HG03469 (cell line): ENCODE results near the gene RALGPS1.
"Not testable (repeated sequence)": the region's sequence is repeated elsewhere in the genome, so short reads cannot be mapped to it uniquely, and the experiment has no call there.

ENCODE experiments used
- ATAC-seq: cut with Tn5 transposase; IDR thresholded peaks from one replicate; pipeline ENCODE4 v1.9.1; 2021; ENCODE audit warnings: mild to moderate bottlenecking, moderate library complexity, moderate number of reproducible peaks; ENCODE audit not compliant: unreplicated experiment

Gene RALGPS1

GRCh38 chr9:127132375-127132774, 217.8 kb downstream of the RALGPS1 start:
- ATAC-seq: no peak

- no peak for ATAC-seq
Measured at GRCh38 chr9:127132921-127133647, 218.5 kb downstream of the RALGPS1 start.

GRCh38 chr9:127133739-127134167, 219.2 kb downstream of the RALGPS1 start:
- ATAC-seq: no peak

GRCh38 chr9:127135056-127135745, 220.6 kb downstream of the RALGPS1 start:
- no peak for ATAC-seq

DNA sequence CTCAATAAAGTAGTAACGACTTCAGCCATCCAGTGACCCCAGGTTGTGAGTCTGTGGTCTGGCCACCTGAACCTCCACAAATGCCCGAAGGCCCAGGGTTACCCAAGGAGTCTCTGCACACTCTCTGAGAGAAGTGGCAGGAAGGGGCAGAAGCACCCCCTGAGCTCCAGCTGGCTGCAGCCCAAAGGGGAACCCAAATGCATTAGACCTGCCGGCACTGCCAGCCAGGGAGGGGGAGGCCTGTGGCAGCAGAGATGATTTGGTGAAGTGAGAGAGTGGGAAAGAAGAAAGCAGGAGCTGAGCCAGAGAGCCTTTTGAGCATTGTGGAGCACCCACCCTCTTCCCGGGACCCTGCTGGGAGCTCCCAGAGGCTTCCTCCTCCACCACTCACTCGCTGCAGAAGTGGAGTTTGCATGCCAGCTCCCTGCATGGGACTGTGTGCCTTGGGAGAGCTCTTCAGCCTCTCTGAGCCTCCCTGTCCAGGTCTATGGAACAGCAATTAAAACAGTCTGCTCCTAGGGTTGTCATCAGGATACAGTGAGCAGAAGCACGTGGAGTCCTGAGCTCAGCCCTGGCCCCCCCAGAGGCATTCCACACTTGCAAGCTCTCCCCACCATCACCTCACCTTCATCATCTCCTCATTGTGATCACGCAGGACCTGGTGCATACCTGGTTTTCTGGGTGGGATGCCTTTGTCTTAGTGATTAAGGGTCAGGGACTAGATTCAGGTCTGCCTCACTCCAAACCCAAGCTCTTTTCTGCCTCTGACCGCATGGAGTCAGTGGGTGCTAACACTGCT, 221.7 kb downstream of the RALGPS1 start:
- no peak for ATAC-seq

GRCh38 chr9:127136880-127137639, 222.5 kb downstream of the RALGPS1 start:
- ATAC-seq: no peak

DNA sequence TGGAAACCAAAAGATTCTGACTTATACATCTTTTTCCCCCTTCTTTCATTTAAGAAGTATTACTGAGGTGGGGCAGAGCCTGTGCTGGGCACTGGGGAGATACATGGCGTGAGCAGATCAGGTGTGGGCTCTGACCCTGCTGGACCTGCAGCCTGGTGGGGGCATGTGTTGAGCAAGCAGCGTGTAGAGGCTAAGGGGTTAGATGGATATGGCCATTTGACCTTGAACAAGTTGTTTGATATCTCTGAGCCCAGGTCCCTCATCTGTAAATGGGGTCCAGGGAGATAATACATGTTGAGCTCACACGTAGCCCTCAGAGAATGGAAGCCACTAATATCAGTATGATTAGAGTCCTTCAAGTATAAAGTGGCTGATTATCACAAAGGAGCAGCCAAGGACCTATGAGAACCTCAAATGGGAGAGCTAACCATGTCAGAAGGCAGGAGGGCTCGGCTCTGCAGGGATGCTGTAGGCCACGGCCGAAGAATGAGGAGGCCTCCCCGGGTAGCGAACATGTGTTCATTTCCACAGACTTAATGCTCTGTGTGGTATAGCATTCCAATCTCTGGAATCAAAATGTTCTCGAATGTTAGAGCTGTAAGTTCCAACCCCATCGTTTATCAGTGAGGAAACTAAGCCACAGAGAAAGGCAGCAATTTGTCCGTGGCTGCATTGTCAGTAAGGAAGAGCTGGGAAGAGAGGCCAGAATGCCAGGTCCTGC, 223.2 kb downstream of the RALGPS1 start:
- ATAC-seq: no peak

DNA sequence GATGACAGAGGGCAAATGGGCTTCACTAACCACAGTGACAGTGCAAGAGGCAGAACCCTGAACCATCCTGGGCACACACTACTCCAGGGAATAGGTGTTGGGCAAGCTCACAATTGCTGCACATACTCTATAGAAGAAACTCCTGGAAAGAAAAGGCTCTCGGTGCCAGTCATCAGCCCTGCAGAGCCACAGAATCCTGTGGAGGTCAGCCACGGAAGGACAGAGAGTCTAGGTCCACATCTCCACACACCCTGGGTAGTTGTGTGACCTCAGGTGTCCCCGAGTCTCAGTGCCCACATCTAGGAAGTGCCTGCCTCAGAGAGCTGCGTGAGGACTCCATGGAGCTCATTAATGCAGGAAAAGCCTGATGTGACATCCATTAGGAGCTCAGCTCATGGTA, 223.9 kb downstream of the RALGPS1 start:
- ATAC-seq: no peak

DNA sequence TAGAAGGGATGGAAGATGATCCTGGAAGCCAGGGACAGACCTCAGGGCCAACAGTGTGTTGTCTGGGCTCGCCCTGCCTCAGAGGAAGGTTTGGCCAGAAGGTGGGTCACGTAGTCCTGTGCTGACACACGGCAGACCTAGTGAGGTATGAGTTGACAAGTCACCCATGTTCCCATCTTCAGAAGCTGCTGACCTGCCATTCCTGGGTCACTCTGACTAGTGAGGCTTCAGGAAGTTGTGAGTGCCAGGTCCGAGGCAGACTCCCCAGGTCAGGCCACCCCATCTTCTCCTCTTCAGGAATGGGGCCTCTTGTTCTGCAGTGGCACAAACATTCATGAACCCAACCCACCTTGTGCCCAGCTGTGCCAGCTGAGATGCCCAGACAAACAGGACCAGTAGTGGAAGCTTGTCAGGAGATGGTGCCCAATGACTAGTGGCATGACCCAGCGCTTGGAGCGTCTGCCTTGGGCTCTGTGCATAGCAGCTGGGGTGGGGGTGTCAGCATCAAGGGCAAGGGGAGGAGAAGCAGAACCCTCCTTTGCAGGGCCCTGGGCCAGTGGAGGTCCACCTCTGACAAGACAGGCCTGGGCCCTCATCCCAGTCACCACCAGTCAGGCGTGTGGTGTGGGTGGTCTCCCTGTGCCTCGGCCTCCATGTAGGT, 224.6 kb downstream of the RALGPS1 start:
- ATAC-seq: no peak

DNA sequence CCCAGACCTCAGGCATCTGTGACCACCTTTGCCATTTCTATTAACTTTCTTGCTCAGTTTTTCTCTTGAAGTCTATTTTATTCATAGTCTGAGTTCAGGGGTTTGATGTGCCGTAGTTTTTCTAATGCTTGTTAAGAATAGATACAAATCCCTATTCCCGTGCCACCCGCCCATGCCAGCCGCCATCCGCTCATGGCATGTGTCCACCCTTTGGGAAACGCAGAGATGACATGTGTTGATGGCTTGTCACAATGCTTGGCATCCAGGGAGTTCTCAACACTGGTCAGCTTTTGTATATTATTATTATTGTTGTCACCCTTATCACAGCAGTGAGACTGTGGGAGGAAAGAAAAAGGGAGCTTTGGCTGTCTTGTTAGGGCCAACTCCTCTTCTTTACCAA, 225.2 kb downstream of the RALGPS1 start:
- ATAC-seq: no peak

DNA sequence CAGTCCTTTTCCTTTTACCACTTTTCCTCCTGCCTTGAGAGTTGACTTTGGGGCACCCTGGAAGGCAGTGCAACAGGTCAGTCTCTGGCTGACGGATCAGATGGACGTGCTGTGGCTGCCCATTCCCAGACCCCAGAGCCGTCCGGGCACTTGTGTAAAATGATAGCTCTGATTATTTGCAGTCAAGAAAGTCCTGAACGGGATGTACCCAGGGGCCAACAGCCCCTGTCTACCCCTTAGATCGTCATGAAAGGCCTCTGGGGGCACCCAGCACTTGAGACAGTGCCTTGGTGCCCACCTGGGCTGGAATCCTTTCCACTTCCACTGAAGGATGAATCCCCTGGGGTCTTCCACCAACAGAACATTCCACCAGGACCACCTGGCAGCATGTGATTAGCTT, 225.6 kb downstream of the RALGPS1 start:
- ATAC-seq: no peak

DNA sequence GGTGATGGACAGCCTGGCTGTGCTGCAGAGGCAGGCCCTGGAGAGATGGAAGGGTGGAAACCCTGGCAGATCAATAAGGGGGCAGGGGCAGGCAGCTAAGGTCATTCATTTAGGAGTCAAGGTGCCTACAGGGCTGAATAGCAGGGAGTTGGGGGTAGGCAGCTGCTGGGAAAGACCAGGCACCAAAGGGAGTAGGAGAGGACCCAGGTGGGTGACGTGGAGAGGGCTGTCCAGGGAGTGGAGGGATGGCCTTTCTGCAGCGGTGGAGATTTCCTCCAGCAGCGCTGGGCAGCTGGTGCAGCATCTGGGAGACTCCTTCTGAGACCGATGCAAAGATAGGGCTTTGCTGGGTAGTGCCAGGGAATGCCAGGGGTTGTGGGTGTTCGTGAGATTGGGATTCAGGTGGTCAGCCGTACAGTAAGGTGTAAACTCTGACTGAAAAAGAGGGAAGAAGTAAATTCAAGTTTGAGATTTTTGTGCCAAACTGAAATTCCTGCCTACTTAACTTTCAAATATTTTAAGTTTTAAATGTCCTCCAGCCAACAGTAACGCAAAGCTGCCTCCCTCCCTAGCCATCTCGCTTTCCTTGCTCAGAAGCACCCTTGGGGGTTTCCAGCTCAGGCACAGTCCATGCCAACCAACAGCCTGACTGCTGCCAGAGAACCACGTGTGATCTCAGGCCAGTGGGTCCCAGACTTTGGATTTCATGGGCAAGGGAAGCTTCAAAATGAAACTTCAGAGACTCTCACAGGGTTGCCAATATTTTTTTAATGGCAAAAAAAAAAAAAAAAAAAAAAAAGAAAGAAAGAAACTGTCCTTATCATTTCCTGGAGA, 226.5 kb downstream of the RALGPS1 start:
- ATAC-seq: no peak

DNA sequence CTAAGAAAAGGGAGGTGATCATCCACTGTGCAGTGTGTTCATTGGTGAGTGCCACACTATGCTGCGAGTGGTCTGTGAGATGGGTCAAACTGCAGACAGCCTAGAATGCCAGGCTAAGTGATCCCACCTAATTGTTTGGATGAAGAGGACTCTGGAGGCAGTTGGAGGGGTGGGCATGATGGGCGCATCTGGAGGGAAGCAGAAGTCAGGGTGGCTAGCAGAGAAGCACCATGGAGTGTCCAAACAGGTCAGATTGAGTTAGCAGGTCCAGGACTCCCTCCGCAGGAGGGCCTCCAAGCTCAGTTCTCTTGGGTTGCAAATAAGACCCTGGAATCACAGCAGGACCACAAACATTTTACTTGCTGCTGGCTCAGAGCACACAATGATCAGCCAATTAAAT, 227.7 kb downstream of the RALGPS1 start:
- no peak for ATAC-seq

GRCh38 chr9:127142931-127143464, 228.4 kb downstream of the RALGPS1 start:
- no peak for ATAC-seq

GRCh38 chr9:127143920-127144465, 229.4 kb downstream of the RALGPS1 start:
- ATAC-seq: no peak

DNA sequence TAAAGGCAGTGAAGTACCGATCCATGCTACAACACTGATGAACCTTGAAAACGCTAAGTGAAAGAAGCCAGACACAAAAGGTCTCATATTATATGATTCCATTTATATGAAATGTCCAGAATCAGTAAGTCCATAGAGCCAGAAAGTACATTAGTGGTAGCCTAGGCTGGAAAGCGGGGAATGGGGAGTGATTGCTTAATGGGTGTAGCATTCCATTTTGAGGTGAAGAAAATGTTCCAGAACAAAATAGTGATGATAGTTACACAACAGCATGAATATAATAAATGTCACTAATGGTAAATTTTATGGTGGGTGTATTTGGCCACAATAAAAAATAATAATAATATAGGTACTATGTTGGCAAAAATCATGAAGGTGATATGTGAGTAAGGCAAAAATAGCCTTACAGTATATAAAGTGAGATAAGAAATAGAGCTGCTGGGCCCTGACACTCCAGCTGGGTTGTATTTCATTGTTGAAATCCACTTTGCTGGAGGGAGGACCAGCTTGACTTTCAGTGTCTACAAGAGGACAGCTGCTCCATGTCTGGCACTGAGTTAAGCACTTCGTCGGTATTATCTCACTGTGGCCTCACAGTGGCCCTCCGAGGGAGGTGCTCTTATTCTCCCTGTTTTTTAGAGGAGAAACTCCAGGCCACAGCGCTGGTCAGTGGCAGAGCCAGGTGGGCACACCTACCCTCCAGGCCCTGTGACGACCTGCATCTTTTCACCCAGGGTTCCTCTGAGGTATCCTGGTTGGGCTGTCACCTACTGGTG, 230.3 kb downstream of the RALGPS1 start:
- ATAC-seq: no peak

DNA sequence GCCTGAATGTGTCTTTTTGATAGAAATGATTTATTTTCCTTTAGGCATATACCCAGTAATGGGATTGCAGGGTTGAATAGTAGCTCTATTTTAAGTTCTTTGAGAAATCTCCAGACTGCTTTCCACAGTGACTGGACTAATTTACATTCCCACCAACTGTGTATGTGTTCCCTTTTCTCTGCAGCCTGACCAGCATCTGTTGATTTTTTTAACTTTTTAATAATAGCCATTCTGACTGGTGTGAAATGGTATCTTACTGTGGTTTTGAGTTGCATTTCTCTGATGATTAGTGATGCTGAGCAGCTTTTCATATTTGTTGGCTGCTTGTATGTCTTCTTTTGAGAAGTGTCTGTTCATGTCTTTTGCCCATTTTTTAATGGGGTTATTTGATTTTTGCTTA, 232.3 kb downstream of the RALGPS1 start:
- not testable (repeated sequence) for ATAC-seq

DNA sequence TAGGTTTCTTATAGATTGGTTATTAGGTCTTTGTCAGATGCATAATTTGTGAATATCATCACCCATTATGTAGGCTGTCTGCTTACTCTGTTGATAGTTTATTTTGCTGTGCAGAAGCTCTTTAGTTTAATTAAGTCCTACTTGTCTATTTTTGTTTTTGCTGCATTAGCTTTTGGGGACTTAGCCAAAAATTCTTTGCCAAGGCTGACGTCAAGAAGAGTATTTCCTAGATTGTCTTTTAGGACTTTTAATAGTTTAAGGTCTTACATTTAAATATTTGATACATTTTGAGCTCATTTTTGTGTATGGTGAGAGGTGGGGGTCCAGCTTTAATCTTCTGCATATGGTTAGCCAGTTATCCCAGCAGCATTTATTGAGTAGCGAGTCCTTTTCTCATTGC, 232.7 kb downstream of the RALGPS1 start:
- ATAC-seq: no peak
